ENCODE results near the gene M6PR.
"Not testable (repeated sequence)": the region's sequence is repeated elsewhere in the genome, so short reads cannot be mapped to it uniquely, and the experiment has no call there.

M6PR gene

DNA sequence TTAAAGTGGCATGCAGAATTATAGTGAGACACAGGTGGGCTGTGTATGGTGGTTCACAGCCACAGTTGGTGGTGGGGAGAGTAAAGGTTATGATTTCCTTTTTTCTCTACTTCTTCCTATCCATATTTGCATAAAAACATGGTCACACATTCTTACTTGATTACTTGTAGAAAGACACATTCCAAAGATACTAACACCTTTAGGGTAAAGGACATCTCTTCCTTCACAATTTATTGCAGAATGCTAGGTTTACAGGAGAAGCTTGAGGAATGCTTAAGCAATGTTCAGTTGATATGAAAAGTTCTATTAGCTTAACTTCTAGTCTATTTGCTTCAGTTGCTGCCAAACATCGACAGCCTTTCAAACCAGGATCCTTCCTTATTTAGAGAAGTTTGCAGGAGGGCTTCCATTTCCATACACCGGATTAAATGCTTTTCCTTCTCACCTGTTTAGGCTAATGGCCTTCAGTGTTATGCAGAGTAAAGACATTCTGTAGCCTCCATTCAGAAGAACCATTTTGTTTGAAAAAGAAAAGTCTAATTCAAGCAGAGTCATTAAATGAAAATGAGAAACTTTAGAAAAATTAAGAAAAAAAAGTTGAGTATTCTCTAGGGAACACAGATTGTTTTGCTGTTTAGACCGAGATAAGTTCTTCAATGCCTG, 37.7 kb downstream of the M6PR start:
- no peak for DNase-seq

DNA sequence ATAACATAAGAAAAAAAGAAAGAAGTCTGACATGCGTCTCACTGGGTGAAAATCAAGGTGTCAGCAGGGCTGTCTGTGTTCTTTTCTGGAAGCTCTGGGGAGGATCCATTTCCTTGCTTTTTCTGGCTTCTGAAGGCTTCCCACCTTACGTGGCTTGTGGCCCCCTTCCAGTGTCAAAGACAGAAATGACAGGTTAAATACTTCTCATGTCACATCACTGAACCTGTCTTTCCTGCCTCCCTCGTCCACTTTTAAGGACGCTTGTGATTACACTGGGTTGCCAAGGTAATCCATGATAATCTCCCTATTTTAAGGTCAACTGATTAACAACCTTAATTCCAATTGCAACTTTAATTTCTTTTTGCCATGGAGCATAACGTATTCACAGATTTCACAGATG, 39.7 kb downstream of the M6PR start:
- no peak for DNase-seq

GRCh38 chr12:8907513-8907912, 41.9 kb downstream of the M6PR start:
- no peak for DNase-seq

DNA sequence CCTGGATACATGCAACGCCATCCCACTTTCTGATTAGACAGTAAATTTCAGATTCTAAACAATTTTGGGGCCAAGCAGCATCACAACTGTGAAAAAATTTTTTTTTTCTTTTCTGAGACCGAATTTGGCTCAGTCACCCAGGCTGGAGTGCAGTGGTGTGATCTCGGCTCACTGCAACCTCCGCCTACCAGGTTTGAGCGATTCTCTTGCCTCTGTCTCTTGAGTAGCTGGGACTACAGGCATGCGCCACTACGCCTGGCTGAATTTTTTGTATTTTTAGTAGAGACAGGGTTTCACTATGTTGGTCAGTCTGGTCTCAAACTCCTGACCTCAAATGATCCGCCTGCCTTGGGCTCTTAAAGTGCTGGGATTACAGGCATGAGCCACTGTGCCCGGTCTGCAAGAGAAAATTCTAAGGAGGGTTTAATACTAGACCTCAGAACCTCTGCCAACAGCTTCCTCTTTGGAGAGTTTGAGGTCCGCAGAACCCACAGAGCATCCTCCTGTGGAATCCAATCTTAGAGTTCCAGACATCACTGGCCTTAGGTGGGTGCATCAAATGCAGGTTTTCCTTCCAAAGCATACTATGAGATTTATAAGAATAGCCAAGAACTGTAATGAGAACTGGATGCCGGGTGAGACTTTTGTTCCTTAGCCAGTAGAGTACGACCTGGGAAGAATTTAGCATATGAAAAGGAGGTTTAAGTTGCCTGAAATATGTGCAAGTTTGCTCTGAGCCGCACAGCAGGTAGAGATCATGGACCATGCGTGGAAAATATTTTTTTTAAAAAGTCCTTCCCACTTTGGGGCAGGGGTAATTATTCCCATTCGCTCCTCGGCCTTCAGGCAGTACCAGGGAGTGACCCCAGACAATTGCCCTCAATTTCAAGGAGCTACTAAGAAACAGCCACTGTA, 42.9 kb downstream of the M6PR start:
- no peak for DNase-seq

DNA sequence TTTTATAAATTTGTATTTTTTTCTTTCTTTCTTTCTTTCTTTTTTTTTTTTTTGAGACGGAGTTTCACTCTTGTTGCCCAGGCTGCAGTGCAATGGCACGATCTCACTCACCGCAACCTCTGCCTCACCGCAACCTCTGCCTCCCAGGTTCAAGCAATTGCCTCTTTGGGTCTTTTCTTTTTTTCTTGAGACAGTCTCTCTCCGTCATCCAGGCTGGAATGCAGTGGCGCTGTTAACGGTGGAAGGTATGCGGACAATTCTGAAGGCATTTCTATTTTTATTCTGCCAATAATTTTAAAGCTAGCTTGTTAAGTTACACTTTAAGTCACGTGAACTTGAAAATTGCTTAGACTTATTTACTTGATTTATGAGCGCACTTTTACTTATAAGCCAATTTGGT, 43.9 kb downstream of the M6PR start:
- DNase-seq: no peak

- no peak for DNase-seq
Measured at GRCh38 chr12:8904665-8905064, 44.8 kb downstream of the M6PR start.

DNA sequence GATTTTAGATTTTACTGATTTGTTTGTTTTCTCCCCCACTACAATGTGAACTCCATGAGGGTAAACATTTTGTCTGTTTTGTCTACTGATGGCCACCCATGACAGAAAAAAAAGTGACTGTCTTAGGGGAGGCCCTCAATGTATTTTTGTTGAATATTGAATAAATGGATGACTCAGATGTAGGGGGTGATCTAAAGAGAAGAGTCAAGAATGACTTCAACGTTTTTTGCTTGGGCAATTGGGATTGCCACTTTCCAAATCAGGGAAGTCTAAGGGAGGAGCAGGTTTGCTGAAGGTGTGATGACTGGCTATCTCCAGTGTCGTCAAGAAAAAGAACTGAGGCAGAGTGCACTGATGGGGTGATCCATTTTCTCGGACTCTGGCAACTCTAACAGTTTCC, 45.8 kb downstream of the M6PR start:
- DNase-seq: no peak

DNA sequence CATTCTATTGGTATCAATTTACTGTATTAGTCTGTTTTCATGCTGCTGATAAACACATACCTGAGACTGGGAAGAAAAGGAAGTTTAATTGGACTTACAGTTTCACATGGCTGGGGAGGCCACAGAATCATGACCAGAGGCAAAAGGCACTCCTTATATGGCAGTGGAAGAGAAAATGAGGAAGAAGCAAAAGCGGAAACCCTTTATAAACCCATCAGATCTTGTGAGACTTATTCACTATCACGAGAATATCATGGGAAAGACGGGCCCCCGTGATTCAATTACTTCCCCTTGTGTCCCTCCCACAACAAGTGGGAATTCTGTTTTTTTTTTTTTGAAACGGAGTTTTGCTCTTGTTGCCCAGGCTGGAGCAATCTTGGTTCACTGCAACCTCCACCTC, 46.7 kb downstream of the M6PR start:
- DNase-seq: not testable (repeated sequence)

DNA sequence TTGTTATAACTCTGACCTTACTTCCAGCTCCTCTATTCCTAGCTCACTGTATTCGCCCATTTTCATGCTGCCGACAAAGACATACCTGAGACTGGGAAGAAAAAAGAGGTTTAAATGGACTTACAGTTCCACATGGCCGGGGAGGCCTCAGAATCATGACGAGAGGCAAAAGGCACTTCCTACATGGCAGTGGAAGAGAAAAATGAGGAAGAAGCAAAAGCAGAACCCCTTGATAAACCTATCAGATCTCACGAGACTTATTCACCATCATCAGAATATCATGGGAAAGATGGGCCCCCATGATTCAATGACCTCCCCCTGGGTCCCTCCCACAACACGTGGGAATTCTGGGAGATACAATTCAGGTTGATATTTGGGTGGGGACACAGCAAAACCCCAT, 49.6 kb downstream of the M6PR start:
- DNase-seq: no peak

DNA sequence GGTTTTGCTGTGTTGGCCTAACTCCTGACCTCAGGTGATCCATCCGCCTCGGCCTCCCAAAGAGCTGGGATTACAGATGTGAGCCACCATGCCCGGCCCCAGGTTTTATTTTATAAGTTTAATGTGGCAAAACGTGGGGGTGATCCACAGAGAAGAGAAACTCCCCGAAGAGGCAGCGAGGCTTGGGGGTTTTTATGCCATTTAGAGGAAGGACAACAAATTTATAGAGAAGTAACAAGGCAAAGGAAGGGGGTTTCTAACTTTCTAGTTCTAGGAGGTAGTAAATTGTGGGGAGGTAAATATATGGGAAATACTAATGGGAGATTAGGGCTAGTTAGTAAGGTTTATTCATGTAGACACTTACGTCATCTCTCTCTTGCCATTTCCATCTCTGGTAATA, 52.4 kb downstream of the M6PR start:
- DNase-seq: no peak

DNA sequence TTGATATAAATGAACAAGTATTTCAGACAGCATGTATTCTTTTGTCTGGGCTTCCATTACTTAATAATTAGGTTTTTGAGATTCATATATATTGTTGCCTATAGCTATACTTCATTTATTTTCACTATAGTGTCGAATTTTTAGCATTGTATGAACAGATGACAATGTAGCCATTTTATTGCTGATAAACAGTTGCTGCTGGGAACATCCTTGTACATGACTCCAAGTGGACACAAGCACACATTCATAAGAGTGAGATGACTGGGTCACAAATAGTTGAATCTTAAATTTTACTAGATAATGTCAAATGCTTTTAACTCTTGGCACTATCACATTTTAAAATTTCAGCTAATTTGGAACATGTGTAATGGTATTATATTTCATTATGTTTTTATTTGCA, 54.5 kb downstream of the M6PR start:
- no peak for DNase-seq

DNA sequence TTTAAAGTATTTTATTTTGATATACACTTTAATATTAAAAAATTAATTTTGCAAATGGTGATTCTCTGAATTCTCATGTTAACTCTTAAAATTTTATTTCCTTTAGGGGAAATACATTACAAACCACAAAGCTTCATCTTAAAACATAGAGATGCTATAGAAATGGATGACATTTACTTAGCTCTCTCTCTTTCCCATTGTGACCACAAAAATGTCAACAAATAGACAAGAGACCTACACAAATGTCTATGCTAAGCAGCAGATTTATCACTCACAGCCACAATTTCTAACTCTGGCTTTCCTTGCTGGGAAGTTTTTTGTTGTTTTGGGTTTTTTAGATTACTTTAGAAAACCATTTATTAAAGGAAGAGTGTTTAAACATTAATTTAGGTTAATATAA, 55.1 kb downstream of the M6PR start:
- DNase-seq: no peak

GRCh38 chr12:8891976-8892375, 57.5 kb downstream of the M6PR start:
- DNase-seq: no peak
